GM18502 (cell line): ENCODE data around the gene NPPC.

Experiments used
- ATAC-seq: cut with Tn5 transposase; IDR thresholded peaks from one replicate; pipeline ENCODE4 v1.9.1; 2021; ENCODE audit warnings: mild to moderate bottlenecking; ENCODE audit not compliant: unreplicated experiment, poor library complexity

The NPPC gene

GRCh38 chr2:231936491-231936890 lies 10.3 kb upstream of the NPPC start:
- ATAC-seq, result no peak

GRCh38 chr2:231935815-231936214 lies 9.6 kb upstream of the NPPC start:
- no peak for ATAC-seq

GRCh38 chr2:231935207-231935524 lies 9.0 kb upstream of the NPPC start:
- no peak for ATAC-seq

- no peak for ATAC-seq
Observed at GRCh38 chr2:231934441-231935206, 8.4 kb upstream of the NPPC start.

GRCh38 chr2:231933916-231934401 lies 7.8 kb upstream of the NPPC start:
- ATAC-seq, result no peak

GRCh38 chr2:231932985-231933915 lies 7.1 kb upstream of the NPPC start:
- no peak for ATAC-seq

- no peak for ATAC-seq
Observed at GRCh38 chr2:231932711-231932970, 6.4 kb upstream of the NPPC start.

GRCh38 chr2:231931481-231931915 lies 5.3 kb upstream of the NPPC start:
- ATAC-seq, result no peak

- ATAC-seq, result no peak
Observed at GRCh38 chr2:231930593-231931281, 4.5 kb upstream of the NPPC start.

GRCh38 chr2:231929961-231930592 lies 3.9 kb upstream of the NPPC start:
- no peak for ATAC-seq

GRCh38 chr2:231928901-231929725 lies 2.9 kb upstream of the NPPC start:
- no peak for ATAC-seq

- ATAC-seq, result no peak
Observed at GRCh38 chr2:231928481-231928880, 2.3 kb upstream of the NPPC start.

GRCh38 chr2:231927566-231927890 lies 1.3 kb upstream of the NPPC start:
- ATAC-seq, result no peak

GRCh38 chr2:231926761-231927565 lies 767 bp upstream of the NPPC start:
- ATAC-seq, result no peak

GRCh38 chr2:231925303-231926179 lies 655 bp downstream of the NPPC start:
- no peak for ATAC-seq

GRCh38 chr2:231924889-231925275 lies 1.3 kb downstream of the NPPC start:
- no peak for ATAC-seq

GRCh38 chr2:231923951-231924888 lies 2.0 kb downstream of the NPPC start:
- no peak for ATAC-seq
